Airway epithelial cell (primary cell): ENCODE data around the gene HELQ. TPM values are rescaled to one million over a fixed set of nuclear protein-coding genes. Genes with fewer than 3 reads are reported as not detected.

Source experiments
- total RNA-seq: library from RNA; depleted of rRNA; stranded (reverse); fragments of >200 nt; gene quantifications from 2 replicates; pipeline ENCODE4 v1.2.3, GENCODE V29; 2015

Gene HELQ
- 4.7 and 10.2 TPM in 2 replicates for total RNA-seq

GRCh38 chr4:83455281-83456183, at the start of gene HELQ, which contains the start of gene MRPS18C:
Gene HELQ, minus strand, starts transcription at chr4:83455823. Its CDS starts 130 bp downstream, at chr4:83455693.
Gene MRPS18C, plus strand, starts transcription at chr4:83456058. Its CDS starts 20 bp downstream, at chr4:83456078.

GRCh38 chr4:83484500-83485461, 29.2 kb upstream of the HELQ start, which contains the start of gene ABRAXAS1:
Gene ABRAXAS1, minus strand, starts transcription at chr4:83485100. Its CDS starts 28 bp downstream, at chr4:83485072.

Other genes with a start within 250 kb of the HELQ start
- 19.4 and 25.5 TPM in 2 replicates for gene COQ2, start 171.0 kb downstream of the HELQ start, total RNA-seq
- gene HPSE, start 121.0 kb downstream of the HELQ start, total RNA-seq, result 5.1 and 7.3 TPM in 2 replicates
- 30.6 and 35.3 TPM in 2 replicates for gene MRPS18C, start 235 bp upstream of the HELQ start, total RNA-seq
- gene ABRAXAS1, start 29.3 kb upstream of the HELQ start, total RNA-seq, result 4.6 and 6.1 TPM in 2 replicates
- 1.2 and 1.8 TPM in 2 replicates for gene GPAT3, start 80.3 kb upstream of the HELQ start, total RNA-seq